PC-9 (cell line): Measurements from ENCODE around the gene CPS1. TPM values are rescaled to one million over a fixed set of nuclear protein-coding genes. Genes with fewer than 3 reads are reported as not detected.

Experiments
- BruUV-seq: library from RNA; stranded (reverse); fragments of 400-500 nt; replicated peaks from 2 replicates; lab custom pipeline; 2021; lab: Mats Ljungman, UMichigan
- CTCF ChIA-PET: fragments of 300-600 bp; sonication (Branson Sonifier 250); formaldehyde crosslinking; loops from one replicate; lab custom pipeline; 2022; ENCODE audit warnings: antibody characterized with exemption; lab: Charles Lee
- POLR2A ChIA-PET: fragments of 300-600 bp; sonication (Branson Sonifier 250); formaldehyde crosslinking; loops from one replicate; lab custom pipeline; 2022; ENCODE audit warnings: antibody characterized with exemption; ENCODE audit not compliant: unreplicated experiment; lab: Charles Lee
- DNase-seq, 2 experiments: peaks; one replicate each; pipeline versions ENCODE4 v3.0.0 to v3.0.0-alpha.2; 2015 to 2022; ENCODE audit warnings: mixed read lengths in 1 of 2
- H2AFZ ChIP-seq: fragments of 200-600 bp; sonication (generic); 2 replicates; pipeline ENCODE4 v1.8.1; 2017; ENCODE audit warnings: antibody characterized with exemption
- H3F3A ChIP-seq: fragments of 200-600 bp; sonication (generic); 2 replicates; pipeline ENCODE4 v1.8.1; 2017; ENCODE audit warnings: antibody characterized with exemption, mild to moderate bottlenecking, low read depth; ENCODE audit not compliant: insufficient read depth
- H3K27ac ChIP-seq: fragments of 200-600 bp; sonication (generic); 2 replicates; pipeline ENCODE4 v1.6.1; 2016; ENCODE audit warnings: mixed run types
- H3K27me3 ChIP-seq: fragments of 200-600 bp; sonication (generic); 2 replicates; pipeline ENCODE4 v1.6.1; 2016; ENCODE audit warnings: low read depth, mixed run types; ENCODE audit not compliant: insufficient read depth
- H3K36me3 ChIP-seq: fragments of 200-600 bp; sonication (generic); 2 replicates; pipeline ENCODE4 v1.6.1; 2016; ENCODE audit warnings: low read depth, mixed run types
- H3K4me1 ChIP-seq: fragments of 200-600 bp; sonication (generic); replicated peaks from 2 replicates; pipeline ENCODE4 v1.6.1; 2016; ENCODE audit warnings: mixed run types; ENCODE audit not compliant: insufficient read depth
- H3K4me2 ChIP-seq: fragments of 200-600 bp; sonication (generic); 2 replicates; pipeline ENCODE4 v1.6.1; 2017; ENCODE audit warnings: mixed run types
- H3K4me3 ChIP-seq: fragments of 200-600 bp; sonication (generic); 2 replicates; pipeline ENCODE4 v1.6.1; 2016; ENCODE audit warnings: mixed run types
- H3K79me2 ChIP-seq: fragments of 200-600 bp; sonication (generic); 2 replicates; pipeline ENCODE4 v1.6.1; 2017; ENCODE audit warnings: low read depth, mixed run types
- H3K9me2 ChIP-seq: fragments of 200-600 bp; sonication (generic); 2 replicates; pipeline ENCODE4 v1.8.1; 2017; ENCODE audit warnings: mild to moderate bottlenecking; ENCODE audit not compliant: insufficient read depth
- H3K9me3 ChIP-seq: fragments of 200-600 bp; sonication (generic); 2 replicates; pipeline ENCODE4 v1.8.1; 2016; ENCODE audit warnings: low read depth; ENCODE audit not compliant: insufficient read depth
- H4K20me1 ChIP-seq: fragments of 200-600 bp; sonication (generic); 2 replicates; pipeline ENCODE4 v1.8.1; 2017; ENCODE audit not compliant: insufficient read depth
- EZH2 ChIP-seq: fragments of 200-600 bp; sonication (generic); IDR thresholded peaks from 2 replicates; pipeline ENCODE4 v1.8.0; 2017; ENCODE audit warnings: antibody characterized with exemption, low read depth
- intact Hi-C: fragments of 100-400 bp; cut with micrococcal nuclease; formaldehyde crosslinking; loops from one replicate; pipeline ENCODE4 v1.10.0; 2022; ENCODE audit not compliant: unreplicated experiment
- total RNA-seq: library from RNA; stranded (reverse); gene quantifications from 2 replicates; pipeline ENCODE4 v1.2.3, GENCODE V29; 2021
- TF ChIP-seq, protein P1 (sequence below): fragments of 200-600 bp; sonication (generic); conservative IDR thresholded peaks from 2 replicates; pipeline ENCODE4 v1.6.1; 2017; ENCODE audit warnings: mixed run types, antibody characterized with exemption, mild to moderate bottlenecking, moderate library complexity

Gene CPS1
- total RNA-seq, 1 experiment from 2014 or later: 27.5 TPM

DNA sequence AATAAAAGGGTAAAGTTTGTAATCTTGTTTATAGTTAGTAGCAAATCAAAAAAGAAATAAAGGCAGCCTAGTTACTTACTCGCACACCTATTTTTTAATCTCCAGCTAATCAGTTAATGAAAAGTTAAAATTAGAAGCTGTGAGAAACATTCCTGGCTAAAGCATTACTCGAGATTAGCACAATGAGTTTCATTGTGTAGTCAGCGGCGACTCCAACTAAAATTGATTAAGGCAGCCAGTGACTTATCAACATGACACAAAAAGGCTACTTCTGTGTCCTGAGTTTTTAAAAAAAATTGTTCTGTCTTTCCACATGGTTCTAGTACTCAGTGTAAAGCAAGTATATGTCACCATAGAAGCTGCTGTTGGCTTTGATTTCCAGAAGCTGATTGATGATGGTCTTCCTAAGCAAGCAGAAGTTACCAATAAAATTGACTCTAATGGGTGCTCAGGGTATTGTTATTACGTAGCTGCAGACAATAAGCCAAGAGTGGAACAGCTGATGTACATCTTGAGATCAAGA lies 159.2 kb downstream of the CPS1 start:
- no TSS peak for BruUV-seq
- CTCF ChIA-PET: no interaction called here

DNA sequence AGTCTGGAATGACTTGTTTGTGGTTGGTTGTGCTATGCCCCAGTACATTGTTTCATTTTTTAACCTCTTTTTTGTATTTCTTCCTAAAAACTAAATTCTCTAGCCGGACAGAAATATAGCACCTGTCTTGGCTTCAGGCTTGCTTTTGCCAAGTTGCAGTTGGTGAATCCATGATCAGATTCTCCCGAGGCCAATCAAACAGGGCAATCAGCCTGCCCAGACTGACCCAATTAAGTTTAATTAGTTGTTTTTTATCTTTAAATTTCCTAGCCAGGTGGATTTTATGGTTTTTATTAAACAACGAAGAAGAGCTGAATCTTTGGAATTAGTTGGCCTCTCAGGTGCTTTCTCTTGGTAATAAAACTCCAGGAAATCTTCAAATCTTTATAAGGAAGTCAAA lies 162.1 kb downstream of the CPS1 start:
- POLR2A ChIA-PET: no interaction called here
- intact Hi-C loops: no loop called here
- Histone ChIP-seq H3K79me2 (no peaks in the 10 kb centered on the region), H3F3A (no peaks in the 10 kb centered on the region), H3K4me2 (no peak overlapping the region), H3K9me2 (no peaks in the 10 kb centered on the region), H3K27ac (no peak overlapping the region), H3K9me3 (no peaks in the 10 kb centered on the region), H2AFZ (no peak overlapping the region), H3K27me3 (no peaks in the 10 kb centered on the region), H3K4me1 (no peaks in the 10 kb centered on the region), H3K4me3 (no peak overlapping the region), H3K36me3 (no peaks in the 10 kb centered on the region), H4K20me1 (no peaks in the 10 kb centered on the region)
- no TSS peak for BruUV-seq
- CTCF ChIA-PET: no interaction called here
- TF ChIP-seq, protein P1, sequence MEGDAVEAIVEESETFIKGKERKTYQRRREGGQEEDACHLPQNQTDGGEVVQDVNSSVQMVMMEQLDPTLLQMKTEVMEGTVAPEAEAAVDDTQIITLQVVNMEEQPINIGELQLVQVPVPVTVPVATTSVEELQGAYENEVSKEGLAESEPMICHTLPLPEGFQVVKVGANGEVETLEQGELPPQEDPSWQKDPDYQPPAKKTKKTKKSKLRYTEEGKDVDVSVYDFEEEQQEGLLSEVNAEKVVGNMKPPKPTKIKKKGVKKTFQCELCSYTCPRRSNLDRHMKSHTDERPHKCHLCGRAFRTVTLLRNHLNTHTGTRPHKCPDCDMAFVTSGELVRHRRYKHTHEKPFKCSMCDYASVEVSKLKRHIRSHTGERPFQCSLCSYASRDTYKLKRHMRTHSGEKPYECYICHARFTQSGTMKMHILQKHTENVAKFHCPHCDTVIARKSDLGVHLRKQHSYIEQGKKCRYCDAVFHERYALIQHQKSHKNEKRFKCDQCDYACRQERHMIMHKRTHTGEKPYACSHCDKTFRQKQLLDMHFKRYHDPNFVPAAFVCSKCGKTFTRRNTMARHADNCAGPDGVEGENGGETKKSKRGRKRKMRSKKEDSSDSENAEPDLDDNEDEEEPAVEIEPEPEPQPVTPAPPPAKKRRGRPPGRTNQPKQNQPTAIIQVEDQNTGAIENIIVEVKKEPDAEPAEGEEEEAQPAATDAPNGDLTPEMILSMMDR: no peak
- no peak for TF ChIP-seq EZH2
- DNase-seq: no peak

More for the DNA sequence above, 159.2 kb downstream of the CPS1 start:
- Histone ChIP-seq H3K9me3 (no peaks in the 10 kb centered on the region), H3F3A (no peaks in the 10 kb centered on the region), H3K27me3 (no peaks in the 10 kb centered on the region), H2AFZ (no peak overlapping the region), H3K36me3 (no peaks in the 10 kb centered on the region), H3K4me2 (no peak overlapping the region), H3K4me3 (no peak overlapping the region), H3K9me2 (no peaks in the 10 kb centered on the region), H3K27ac (no peak overlapping the region), H3K79me2 (no peaks in the 10 kb centered on the region), H3K4me1 (no peaks in the 10 kb centered on the region), H4K20me1 (no peaks in the 10 kb centered on the region)
- TF ChIP-seq, protein P1: no peak
- no peak for TF ChIP-seq EZH2
- POLR2A ChIA-PET: no interaction called here
- no peak for DNase-seq
- intact Hi-C loops: no loop called here

DNA sequence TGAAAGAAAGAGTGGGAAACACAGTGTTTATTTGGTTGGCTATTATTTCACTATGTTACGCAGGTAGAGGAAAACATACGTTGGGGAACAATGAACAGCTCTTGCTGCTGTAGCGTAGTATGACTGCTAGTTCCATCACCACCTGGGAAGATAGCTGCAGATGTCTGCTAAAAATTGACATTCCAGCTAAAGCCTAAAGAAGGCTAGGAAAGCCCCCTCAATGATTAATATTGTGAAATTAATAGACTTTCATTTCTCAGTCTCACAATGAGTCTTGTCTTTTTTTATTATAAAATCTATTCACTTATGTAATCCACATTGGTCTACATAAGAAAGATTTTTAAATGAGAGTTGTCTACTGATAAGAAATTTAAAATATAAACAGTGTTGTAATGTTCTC lies 165.7 kb downstream of the CPS1 start:
- H3K27ac ChIP-seq: no peak overlapping the region
- H3K4me3 ChIP-seq: no peak overlapping the region
- H3K79me2 ChIP-seq: no peaks in the 10 kb centered on the region
- intact Hi-C loops: no loop called here
- no peaks in the 10 kb centered on the region for H3K9me3 ChIP-seq
- ChIA-PET POLR2A (no interaction called here), CTCF (no interaction called here)
- H4K20me1 ChIP-seq: no peaks in the 10 kb centered on the region
- no peaks in the 10 kb centered on the region for H3K4me1 ChIP-seq
- no peaks in the 10 kb centered on the region for H3K36me3 ChIP-seq
- no peak for DNase-seq
- no peaks in the 10 kb centered on the region for H3K9me2 ChIP-seq
- no peak overlapping the region for H3K4me2 ChIP-seq
- no peak for TF ChIP-seq EZH2
- TF ChIP-seq, protein P1: no peak
- BruUV-seq: no TSS peak
- no peaks in the 10 kb centered on the region for H3F3A ChIP-seq
- no peaks in the 10 kb centered on the region for H3K27me3 ChIP-seq
- no peak overlapping the region for H2AFZ ChIP-seq
